ENCODE data around the gene MCOLN1.
A peak's percentile ranks its signal among the peaks of the same experiment; 100 is the strongest.

The MCOLN1 gene

GRCh38 chr19:7504684-7505083 is 17.7 kb upstream of the MCOLN1 start:
- no peak for DNase-seq

DNA sequence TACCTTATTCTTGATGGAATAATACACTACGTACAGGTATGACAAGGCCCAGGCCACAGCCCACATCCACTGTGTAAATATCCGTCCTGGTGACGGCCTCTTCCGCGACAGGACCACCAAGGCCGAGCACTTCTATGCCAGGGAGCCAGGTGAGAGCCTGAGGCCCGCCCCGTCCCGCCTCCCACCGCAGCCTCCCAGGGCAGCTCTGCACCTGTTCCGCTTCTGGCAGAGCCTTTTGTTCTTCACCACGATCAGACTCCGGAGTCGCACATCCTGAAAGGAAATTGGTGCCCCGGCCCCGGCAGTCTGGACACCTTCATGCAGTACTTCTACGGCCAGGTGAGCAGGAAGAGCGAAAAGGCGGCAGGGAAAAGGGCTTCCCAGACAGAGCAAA is 17.1 kb upstream of the MCOLN1 start:
- no peak for DNase-seq

GRCh38 chr19:7505682-7506384 is 16.6 kb upstream of the MCOLN1 start:
- peak in 1 of 2 experiments; percentile 5 for DNase-seq

DNA sequence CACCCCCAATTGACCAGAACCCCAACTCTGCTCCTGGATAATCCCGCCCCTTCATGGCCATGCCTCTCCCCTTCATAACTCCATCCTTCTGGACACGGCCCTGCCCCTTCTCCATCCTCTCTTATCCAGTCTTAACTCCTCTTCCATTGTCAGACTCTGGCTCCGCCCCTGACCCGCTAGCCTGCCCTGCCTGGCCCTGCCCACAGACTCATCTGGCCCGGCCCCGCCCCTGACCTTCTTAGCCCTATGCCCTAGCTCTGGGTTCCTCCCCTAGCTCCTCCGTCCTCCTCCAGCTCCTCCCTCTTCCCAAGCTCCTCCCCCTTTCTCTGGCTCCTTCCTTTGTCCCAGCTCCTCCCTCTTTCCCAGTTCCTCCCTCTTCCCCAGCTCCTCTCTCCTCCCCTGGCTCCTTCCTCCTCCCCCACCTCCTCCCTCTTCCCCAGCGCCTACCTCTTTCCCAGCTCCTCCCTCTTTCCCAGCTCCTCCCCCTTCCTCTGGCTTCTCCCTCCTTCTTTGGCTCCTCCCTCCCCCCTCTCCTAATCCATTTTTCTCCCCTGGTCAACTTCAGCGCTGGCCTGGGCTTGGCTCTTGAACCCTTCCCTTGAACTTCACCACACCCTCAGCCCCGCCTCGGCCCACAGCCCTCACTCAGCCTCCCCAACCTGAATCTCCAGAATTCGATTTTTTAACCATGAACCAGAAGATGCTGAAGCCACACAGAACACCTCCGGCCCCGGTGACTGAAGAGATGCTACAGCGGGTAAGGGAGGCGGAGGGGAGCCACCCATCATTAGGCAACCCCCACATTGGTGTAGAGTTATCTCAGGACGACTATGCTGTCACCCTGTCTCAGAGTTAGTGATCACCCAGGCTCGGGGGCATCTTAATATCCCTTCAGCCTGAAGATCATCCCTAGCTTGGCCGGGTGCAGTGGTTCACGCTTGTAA is 15.8 kb upstream of the MCOLN1 start:
- peak; percentile 77 to 84 for DNase-seq

- no peak for DNase-seq
Measured at GRCh38 chr19:7507884-7508283, 14.5 kb upstream of the MCOLN1 start.

DNA sequence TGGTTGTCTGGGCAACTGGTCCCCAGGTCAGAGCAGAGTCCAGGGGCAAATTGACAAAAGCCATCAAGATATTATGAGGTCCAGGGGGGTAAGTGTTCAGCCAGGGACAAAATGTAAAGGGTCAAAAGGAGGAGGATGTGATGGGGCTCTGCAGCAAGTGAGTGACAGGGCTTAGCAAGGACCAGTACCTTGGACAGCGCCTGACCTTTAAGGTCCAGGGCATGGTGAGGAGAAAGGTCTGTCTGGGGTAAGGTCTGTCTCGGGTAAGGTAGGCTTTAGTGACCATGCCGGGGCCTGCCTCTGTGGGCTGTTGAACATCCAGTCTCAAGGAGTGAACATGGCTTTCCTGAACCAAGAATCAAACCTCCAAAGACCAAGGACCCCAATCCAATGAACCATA is 12.8 kb upstream of the MCOLN1 start:
- peak in 1 of 2 experiments; percentile 10 for DNase-seq

DNA sequence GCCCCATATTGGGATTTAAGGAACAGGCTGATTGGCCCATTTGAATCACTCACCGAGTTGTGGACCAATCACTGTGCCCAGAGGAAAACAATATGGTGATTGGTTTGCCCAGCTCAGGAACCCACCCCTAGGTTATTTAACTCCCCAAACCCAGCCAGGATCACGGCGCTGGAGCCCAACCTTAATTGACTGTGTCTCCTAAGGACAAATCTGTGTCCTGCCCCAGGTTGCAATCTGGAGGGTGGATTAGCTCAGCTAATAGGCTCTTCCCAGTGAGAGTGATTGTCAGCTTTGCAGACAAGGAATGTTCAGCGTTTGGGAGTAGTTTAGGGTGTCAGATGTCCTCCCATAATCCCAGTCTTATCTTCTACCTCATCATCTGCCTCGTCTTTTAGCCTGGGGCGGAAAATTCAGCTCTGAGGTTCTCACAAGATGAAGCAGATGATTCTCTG is 10.0 kb upstream of the MCOLN1 start:
- DNase-seq, result no peak

- DNase-seq, result no peak
Measured at GRCh38 chr19:7513809-7514642, 8.4 kb upstream of the MCOLN1 start.

- no peak for DNase-seq
Measured at GRCh38 chr19:7515110-7515644, 7.2 kb upstream of the MCOLN1 start.

DNA sequence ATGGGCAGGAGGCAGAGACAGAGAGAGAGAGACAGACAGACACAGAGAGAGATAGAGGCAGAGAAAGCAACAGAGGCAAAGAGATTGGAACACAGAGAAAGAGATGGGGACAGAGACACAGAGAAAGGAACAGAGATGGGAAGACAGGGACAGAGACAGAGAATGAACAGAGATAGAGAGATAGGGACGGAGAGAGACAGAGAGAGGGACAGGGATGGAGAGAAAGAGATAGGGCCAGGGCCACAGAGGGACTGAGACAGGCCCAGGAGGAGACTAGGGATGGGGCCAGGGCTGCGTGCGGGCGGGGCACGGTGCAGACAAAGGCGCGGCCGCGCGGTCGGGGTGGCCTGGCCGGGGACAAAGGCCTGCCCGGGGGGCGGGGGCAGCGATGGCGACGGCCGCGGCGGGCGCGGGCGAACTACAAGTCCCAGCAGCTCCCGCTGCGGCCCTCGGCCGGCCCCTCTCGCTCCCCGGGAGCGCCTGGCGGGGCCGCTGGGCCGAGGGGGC is 6.7 kb upstream of the MCOLN1 start, which contains the start of gene ZNF358:
Gene ZNF358, plus strand, starts transcription at position 459 of the 507 bp plus-strand sequence. CDS start 3,140 bp downstream, outside the sequence.
- DNase-seq, result peak; percentile 20 to 53

DNA sequence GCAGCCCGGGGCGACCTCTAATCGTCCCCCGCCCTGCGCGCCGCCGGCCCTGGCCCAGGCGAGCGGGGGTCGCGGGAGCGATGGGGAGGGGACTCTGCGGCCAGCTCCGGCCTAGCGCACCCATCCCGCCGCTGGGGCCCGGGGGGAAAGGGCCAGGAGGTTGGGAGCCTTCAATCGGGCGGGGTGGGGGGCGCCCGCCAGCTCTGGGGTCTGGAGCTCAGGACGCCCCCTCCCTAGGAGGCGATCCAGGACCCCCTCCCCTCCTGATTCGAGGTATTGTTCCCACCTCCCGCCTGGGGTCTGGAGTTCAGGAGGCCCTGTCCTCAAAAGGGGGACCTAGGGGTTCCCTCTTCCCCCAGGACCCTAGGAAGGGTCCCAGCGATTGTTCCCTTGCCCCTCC is 6.1 kb upstream of the MCOLN1 start:
- no peak for DNase-seq

DNA sequence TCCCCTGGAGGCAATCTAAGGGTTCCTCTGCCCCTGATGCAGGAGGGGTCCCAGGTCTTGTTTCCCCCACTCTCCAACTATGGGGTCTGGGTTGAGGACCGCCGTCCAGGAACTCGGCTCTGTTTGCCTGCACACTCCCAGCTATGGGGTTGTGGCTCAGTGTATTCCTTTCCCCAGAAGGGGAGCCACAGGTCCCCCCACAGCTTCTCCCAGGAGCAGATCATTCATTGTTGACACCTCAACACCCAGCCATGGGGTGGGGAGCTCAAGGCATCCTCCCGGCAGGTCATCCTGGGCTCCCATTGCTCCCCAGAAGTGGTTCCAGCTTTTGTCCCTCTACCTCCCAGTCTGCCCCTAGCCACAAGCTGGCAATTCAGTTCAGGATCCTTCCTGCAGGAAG is 5.5 kb upstream of the MCOLN1 start:
- DNase-seq, result no peak

GRCh38 chr19:7519361-7520130 is 2.9 kb upstream of the MCOLN1 start:
- no peak for DNase-seq

DNA sequence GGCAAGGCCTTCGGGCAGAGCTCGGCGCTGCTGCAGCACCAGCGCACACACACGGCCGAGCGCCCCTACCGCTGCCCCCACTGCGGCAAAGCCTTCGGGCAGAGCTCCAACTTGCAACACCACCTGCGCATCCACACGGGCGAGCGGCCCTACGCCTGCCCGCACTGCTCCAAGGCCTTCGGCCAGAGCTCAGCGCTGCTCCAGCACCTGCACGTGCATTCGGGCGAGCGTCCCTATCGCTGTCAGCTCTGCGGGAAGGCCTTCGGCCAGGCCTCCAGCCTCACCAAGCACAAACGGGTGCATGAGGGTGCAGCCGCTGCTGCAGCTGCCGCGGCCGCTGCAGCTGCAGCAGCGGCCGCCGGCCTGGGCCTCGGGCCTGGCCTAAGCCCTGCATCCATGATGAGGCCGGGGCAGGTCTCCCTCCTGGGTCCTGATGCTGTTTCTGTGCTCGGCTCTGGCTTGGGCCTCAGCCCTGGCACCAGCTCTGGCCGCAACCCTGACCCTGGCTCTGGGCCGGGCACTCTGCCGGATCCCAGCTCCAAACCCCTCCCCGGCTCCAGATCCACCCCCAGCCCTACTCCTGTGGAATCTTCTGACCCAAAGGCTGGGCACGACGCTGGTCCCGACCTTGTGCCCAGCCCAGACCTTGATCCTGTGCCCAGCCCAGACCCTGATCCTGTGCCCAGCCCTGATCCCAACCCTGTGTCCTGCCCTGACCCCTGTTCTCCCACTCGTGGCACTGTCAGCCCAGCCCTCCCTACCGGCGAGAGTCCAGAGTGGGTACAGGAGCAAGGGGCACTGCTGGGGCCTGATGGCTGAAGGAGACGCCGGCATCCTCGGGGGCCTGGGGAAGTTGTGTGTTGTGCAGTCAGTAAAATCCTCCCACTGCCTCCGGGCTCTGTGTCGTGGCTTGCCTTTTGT is 2.0 kb upstream of the MCOLN1 start:
- DNase-seq, result no peak

- DNase-seq, result no peak
Measured at GRCh38 chr19:7521551-7522071, 813 bp upstream of the MCOLN1 start.

GRCh38 chr19:7522923-7523667 is 671 bp downstream of the MCOLN1 start:
- DNase-seq, result no peak

GRCh38 chr19:7524523-7524922 is 2.1 kb downstream of the MCOLN1 start:
- no peak for DNase-seq

- no peak for DNase-seq
Measured at GRCh38 chr19:7524992-7525739, 2.7 kb downstream of the MCOLN1 start.
